ENCODE results near the gene CTSA.
"Not testable (repeated sequence)": the region's sequence is repeated elsewhere in the genome, so short reads cannot be mapped to it uniquely, and the experiment has no call there.

Gene CTSA

GRCh38 chr20:45873409-45874103, 17.6 kb upstream of the CTSA start:
- Histone ChIP-seq H3K36me3 (replicated peaks; ENCODE audit: low read depth, low read length) (no peaks in the 10 kb centered on the region), H3K79me2 (ENCODE audit: low read length) (no peaks in the 10 kb centered on the region), H3K4me2 (ENCODE audit: low read length) (no peak overlapping the region), H3K27me3 (ENCODE audit: low read depth, low read length) (no peaks in the 10 kb centered on the region), H2AFZ (ENCODE audit: low read depth, low read length) (no peak overlapping the region), H3K9me3 (ENCODE audit: insufficient read depth, low read length) (no peaks in the 10 kb centered on the region), H3K9ac (ENCODE audit: low read length) (no peak overlapping the region), H4K20me1 (ENCODE audit: insufficient read depth, low read length) (no peaks in the 10 kb centered on the region), H3K4me1 (ENCODE audit: low read length) (no peaks in the 10 kb centered on the region), H3K27ac (ENCODE audit: low read length) (no peak overlapping the region), H3K4me3 (ENCODE audit: low read length) (no peak overlapping the region)
- no peak for TF ChIP-seq EZH2phosphoT487 (IDR thresholded peaks at IDR 0.05; ENCODE audit: low read depth)
- TF ChIP-seq CTCF (IDR thresholded peaks at IDR 0.05; ENCODE audit: low read depth, low read length), result no peak

DNA sequence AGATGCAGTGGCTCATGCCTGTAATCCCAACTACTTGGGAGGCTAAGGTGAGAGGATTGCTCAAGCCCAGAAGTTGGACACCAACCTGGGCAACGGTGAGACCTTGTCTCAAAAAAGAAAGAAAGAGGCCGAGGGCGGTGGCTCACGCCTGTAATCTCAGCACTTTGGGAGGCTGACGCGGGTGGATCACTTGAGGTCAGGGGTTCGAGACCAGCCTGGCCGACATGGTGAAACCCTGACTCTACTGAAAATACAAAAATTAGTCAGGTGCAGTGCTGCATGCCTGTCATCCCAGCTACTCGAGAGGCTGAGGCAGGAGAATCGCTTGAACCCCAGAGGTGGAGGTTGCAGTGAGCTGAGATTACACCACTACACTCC, 17.0 kb upstream of the CTSA start:
- not testable (repeated sequence) for H3K27ac ChIP-seq (ENCODE audit: low read length); H3K9me3 ChIP-seq (ENCODE audit: insufficient read depth, low read length); H3K4me2 ChIP-seq (ENCODE audit: low read length); H3K4me1 ChIP-seq (ENCODE audit: low read length); H4K20me1 ChIP-seq (ENCODE audit: insufficient read depth, low read length); H3K79me2 ChIP-seq (ENCODE audit: low read length); H3K4me3 ChIP-seq (ENCODE audit: low read length); H3K9ac ChIP-seq (ENCODE audit: low read length); H2AFZ ChIP-seq (ENCODE audit: low read depth, low read length); H3K27me3 ChIP-seq (ENCODE audit: low read depth, low read length); H3K36me3 ChIP-seq (replicated peaks; ENCODE audit: low read depth, low read length)

GRCh38 chr20:45874576-45874975, 16.6 kb upstream of the CTSA start:
- no peak for TF ChIP-seq EZH2phosphoT487 (IDR thresholded peaks at IDR 0.05; ENCODE audit: low read depth)
- no peaks in the 10 kb centered on the region for H4K20me1 ChIP-seq (ENCODE audit: insufficient read depth, low read length)
- no peaks in the 10 kb centered on the region for H3K27me3 ChIP-seq (ENCODE audit: low read depth, low read length)
- no peak overlapping the region for H2AFZ ChIP-seq (ENCODE audit: low read depth, low read length)
- no peaks in the 10 kb centered on the region for H3K9me3 ChIP-seq (ENCODE audit: insufficient read depth, low read length)
- no peaks in the 10 kb centered on the region for H3K79me2 ChIP-seq (ENCODE audit: low read length)
- H3K36me3 ChIP-seq (replicated peaks; ENCODE audit: low read depth, low read length), result no peaks in the 10 kb centered on the region
- no peak overlapping the region for H3K27ac ChIP-seq (ENCODE audit: low read length)
- H3K4me2 ChIP-seq (ENCODE audit: low read length), result no peak overlapping the region
- no peaks in the 10 kb centered on the region for H3K4me1 ChIP-seq (ENCODE audit: low read length)
- H3K4me3 ChIP-seq (ENCODE audit: low read length), result no peak overlapping the region
- no peak overlapping the region for H3K9ac ChIP-seq (ENCODE audit: low read length)

DNA sequence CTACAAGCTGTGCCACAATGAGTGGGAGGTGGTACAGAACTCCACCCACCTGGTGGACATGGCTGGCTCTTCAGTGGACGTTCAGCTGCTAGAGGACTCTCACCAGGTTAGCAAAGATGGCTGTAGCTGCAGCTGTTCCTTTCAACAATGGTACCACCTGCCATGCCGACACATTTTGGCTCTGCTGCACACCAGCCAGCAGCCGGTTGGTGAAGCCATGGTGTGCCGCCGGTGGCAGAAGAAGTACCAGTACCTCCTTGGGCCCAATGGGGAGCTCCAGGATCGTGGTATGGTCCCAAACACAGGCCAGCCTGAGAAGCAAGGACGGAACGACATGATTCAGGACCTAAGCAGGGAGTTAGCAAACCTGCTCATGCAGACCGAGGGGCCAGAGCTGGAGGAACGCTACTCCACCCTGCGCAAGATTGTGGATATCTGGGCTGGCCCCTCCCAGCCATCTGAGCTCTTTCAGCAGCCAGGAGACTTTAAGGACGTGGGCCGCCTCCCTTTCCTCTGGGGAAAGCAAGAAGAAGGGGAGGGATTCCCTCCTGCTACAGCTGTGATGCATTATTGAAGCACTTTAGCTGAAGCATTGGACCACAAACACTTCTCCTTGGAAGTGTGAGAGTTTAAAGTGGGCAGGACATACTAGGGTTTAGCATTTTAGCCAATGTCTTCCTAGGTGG, 12.9 kb upstream of the CTSA start:
- Histone ChIP-seq H3K27ac (ENCODE audit: low read length) (no peak overlapping the region), H3K4me3 (ENCODE audit: low read length) (no peak overlapping the region), H3K36me3 (replicated peaks; ENCODE audit: low read depth, low read length) (peaks cover 8% of the 10 kb centered on the region), H3K79me2 (ENCODE audit: low read length) (peaks cover 19% of the 10 kb centered on the region), H3K4me1 (ENCODE audit: low read length) (peaks cover 4% of the 10 kb centered on the region; the same call in 1 of the 2 replicates), H3K27me3 (ENCODE audit: low read depth, low read length) (no peaks in the 10 kb centered on the region), H3K9me3 (ENCODE audit: insufficient read depth, low read length) (no peaks in the 10 kb centered on the region), H3K4me2 (ENCODE audit: low read length) (no peak overlapping the region), H3K9ac (ENCODE audit: low read length) (no peak overlapping the region), H4K20me1 (ENCODE audit: insufficient read depth, low read length) (no peaks in the 10 kb centered on the region), H2AFZ (ENCODE audit: low read depth, low read length) (no peak overlapping the region)
- no peak for TF ChIP-seq CTCF (IDR thresholded peaks at IDR 0.05; ENCODE audit: low read depth, low read length)
- no peak for TF ChIP-seq EZH2phosphoT487 (IDR thresholded peaks at IDR 0.05; ENCODE audit: low read depth)

All from OCI-LY3 (cell line).